ENCODE results near the gene LRRC71.

Gene LRRC71

DNA sequence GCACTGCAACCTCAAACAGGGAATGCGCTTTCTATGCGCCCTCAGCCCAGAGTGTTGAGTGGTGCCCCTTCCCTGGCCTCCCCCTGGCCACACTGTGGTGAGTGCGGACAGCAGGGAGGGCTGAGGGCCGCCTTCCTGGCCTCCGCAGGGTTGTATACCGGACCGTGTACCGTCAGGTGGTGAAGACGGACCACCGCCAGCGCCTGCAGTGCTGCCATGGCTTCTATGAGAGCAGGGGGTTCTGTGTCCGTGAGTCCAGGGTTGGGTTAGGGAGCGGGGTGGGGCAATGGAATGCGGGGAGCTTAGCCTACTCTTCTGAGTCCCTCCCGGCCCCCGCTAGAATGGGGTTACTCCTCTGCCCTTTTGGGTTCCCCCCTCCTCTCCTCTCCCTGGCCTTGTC lies 15.3 kb upstream of the LRRC71 start:
- DNase-seq (ENCODE audit: low read depth in 2 of 2, low spot score in 1 of 2): no peak

DNA sequence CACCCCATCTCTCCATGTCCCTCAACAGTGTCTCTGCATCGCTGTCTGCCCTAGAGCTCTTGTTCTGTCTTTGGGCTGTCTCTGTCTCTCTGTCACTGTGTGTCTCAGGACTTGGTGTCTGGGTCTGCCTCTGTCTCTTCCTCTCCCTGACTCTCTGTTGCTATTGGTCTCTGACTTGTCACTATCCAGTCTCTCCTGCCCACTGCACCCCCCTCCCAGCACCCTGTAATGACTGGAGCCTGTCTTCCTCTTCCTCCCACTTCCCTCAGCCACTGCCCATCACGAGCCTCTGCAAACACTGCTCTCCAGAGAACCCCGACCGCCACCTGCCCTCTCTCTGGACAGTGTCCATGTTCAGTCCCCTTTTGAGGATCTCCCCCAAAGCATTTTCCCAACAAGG lies 14.8 kb upstream of the LRRC71 start:
- no peak for DNase-seq (ENCODE audit: low read depth in 2 of 2, low spot score in 1 of 2)

DNA sequence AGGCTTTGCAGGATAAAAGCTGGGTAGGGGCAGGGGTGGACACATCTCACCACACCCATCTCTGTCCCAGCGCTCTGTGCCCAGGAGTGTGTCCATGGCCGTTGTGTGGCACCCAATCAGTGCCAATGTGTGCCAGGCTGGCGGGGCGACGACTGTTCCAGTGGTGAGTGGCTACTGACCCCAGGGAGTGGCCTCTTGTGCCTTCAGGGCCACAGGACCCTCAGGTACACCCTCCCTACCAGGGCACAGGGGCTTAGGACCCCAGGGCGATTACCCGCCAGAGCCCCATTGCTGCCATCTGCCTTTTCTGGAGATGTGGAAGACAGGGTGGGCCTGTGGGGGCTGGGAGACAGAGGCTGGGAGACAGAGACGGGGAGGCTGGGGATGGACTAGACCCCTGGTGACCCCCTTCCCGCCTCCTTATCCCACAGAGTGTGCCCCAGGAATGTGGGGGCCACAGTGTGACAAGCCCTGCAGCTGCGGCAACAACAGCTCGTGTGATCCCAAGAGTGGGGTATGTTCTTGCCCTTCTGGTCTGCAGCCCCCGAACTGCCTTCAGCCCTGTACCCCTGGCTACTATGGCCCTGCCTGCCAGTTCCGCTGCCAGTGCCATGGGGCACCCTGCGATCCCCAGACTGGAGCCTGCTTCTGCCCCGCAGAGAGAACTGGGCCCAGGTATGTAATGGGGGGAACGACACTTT lies 14.1 kb upstream of the LRRC71 start:
- DNase-seq (ENCODE audit: low read depth in 2 of 2, low spot score in 1 of 2): no peak

DNA sequence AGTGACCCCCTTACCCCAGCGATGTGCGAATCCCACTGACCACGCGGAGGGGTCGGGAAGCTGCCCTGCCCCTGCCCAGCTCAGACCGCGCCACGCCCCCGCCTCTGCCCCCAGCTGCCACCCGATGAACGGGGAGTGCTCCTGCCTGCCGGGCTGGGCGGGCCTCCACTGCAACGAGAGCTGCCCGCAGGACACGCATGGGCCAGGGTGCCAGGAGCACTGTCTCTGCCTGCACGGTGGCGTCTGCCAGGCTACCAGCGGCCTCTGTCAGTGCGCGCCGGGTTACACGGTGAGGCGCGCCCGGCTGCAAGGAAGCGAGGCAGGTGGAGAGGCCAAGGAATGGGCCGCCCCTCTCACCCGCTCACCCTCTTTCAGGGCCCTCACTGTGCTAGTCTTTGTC lies 11.9 kb upstream of the LRRC71 start:
- no peak for DNase-seq (ENCODE audit: low read depth in 2 of 2, low spot score in 1 of 2)

DNA sequence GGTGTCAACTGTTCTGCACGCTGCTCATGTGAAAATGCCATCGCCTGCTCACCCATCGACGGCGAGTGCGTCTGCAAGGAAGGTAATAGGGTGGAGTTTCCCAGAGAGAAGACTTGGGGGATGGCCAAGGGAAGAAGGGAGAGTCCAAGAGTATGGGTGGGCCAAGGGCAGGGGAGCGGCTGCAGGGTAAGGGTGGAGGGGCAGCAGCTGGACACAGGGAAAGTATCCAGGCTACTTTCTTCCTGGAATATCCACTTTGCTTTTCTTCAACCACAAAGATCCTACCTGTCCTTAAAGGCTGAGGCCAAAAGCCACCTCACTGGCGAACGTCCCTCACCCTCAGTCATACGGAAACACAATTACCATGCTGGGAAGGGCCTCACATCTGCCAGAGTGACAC lies 11.5 kb upstream of the LRRC71 start:
- DNase-seq (ENCODE audit: low read depth in 2 of 2, low spot score in 1 of 2): no peak

DNA sequence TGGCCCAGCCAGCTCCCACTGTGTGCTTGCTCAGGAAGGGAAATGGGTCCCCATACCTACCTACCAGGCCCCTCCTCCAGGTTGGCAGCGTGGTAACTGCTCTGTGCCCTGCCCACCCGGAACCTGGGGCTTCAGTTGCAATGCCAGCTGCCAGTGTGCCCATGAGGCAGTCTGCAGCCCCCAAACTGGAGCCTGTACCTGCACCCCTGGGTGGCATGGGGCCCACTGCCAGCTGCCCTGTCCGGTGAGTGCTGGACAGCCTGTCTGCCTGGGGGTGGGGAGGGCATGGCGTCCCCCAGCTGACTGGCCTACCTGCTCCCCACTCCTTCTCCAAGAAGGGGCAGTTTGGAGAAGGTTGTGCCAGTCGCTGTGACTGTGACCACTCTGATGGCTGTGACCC lies 10.8 kb upstream of the LRRC71 start:
- DNase-seq (ENCODE audit: low read depth in 2 of 2, low spot score in 1 of 2): no peak

DNA sequence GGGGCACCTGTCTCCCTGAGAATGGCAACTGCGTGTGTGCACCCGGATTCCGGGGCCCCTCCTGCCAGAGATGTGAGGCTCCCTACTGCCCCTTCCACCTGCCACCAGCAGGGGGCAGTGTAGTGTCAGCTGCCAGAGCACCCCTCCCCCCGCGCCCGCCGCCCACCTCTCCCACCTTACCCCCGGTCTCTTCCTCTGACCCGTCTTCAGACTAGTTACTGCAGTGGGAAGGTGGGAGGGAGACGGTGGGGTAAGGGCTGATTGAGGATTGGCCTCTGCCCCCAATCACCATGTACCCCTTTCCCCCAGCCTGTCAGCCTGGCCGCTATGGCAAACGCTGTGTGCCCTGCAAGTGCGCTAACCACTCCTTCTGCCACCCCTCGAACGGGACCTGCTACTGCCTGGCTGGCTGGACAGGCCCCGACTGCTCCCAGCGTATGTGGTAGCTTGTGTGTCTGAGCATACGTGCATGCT lies 10.1 kb upstream of the LRRC71 start:
- peak in 1 of 2 donors; percentile 31 for DNase-seq (ENCODE audit: low read depth in 2 of 2, low spot score in 1 of 2)

DNA sequence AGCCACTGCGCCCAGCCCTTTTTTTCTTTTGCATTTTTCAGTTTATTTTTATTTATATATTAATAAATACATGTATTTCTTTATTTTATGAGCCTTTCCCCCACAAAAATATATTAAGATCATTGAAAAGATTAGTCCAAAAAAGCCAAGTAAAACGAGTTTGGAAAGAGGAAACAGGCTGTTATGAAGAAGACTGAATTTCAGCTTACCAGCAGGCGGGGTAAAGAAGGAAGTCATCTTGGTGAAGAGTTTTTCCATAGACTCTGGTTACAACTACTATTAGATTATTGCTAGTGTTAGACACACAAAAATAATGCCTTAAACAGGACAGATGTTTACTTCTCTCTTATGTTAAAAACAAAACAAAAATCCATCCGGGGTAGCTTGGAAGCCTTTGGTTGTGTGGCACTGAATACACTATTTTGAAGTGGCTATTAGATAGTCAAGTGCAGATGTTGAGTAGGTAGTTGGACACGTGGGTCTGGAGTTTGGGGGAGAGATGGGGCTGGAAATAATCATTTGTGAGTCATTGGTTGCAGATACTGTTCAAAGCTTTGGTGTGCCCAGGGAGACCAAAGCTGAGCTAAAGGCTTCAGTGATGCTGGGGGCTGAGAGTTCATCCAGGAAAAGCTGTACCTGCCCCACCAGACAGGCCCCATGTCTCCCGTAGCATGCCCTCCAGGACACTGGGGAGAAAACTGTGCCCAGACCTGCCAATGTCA lies 8.7 kb upstream of the LRRC71 start:
- no peak for DNase-seq (ENCODE audit: low read depth in 2 of 2, low spot score in 1 of 2)

DNA sequence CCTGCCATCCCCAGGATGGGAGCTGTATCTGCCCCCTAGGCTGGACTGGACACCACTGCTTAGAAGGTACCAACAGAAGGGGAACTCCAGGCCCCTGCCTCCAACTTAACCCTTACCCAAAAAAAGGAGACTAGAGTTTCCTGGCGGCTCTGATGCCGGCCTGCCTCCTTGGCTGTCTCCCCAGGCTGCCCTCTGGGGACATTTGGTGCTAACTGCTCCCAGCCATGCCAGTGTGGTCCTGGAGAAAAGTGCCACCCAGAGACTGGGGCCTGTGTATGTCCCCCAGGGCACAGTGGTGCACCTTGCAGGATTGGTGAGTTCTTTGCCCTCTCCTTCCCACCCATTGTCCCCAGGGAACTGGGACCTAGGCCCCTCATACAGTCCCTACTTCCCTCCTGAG lies 8.1 kb upstream of the LRRC71 start:
- no peak for DNase-seq (ENCODE audit: low read depth in 2 of 2, low spot score in 1 of 2)

DNA sequence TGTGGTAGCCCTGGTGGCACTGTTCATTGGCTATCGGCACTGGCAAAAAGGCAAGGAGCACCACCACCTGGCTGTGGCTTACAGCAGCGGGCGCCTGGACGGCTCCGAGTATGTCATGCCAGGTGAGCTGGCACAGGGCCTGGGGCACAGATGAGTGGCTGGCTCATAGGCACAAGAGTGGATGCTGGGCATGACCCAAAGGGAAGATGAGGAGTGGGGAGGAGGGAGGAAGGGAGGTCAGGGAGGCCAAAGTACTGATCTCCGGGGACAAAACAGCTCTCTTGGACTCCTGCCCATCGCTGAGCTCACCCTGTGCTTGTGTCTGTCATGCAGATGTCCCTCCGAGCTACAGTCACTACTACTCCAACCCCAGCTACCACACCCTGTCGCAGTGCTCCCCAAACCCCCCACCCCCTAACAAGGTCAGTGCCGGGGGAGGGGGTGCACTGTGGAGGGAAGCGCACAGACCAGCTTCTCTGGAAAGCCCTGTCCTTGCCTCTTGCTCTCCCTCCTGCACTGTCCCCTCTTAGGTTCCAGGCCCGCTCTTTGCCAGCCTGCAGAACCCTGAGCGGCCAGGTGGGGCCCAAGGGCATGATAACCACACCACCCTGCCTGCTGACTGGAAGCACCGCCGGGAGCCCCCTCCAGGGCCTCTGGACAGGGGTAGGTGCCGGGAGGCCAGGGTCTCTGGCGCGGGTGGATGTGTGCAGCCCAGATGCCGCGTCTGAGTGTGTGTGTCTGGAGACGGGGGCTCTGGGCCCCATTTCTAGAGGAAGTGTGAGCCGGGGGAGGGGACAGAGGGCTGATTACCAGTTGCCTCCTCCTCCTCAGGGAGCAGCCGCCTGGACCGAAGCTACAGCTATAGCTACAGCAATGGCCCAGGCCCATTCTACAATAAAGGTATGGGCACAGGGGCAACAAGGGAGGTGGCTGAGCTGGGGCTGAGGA lies 7.3 kb upstream of the LRRC71 start:
- DNase-seq (ENCODE audit: low read depth in 2 of 2, low spot score in 1 of 2): no peak

DNA sequence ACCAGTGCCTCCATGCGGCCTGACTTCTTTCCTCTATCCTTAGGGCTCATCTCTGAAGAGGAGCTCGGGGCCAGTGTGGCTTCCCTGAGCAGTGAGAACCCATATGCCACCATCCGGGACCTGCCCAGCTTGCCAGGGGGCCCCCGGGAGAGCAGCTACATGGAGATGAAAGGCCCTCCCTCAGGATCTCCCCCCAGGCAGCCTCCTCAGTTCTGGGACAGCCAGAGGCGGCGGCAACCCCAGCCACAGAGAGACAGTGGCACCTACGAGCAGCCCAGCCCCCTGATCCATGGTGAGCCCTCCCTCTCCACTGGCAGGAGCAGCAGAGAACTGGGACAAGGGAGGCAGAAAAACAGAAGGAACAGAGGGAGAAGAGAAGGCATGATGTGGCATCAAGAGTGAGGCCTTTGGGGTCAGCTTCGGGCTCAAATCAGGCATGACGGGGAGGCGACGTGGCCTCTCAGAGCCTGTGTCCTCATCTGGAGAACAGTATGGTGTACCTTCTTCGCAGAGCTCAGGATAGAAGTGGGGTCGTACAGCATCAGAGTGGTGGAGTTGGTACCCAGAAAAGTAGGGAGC lies 6.5 kb upstream of the LRRC71 start:
- no peak for DNase-seq (ENCODE audit: low read depth in 2 of 2, low spot score in 1 of 2)

DNA sequence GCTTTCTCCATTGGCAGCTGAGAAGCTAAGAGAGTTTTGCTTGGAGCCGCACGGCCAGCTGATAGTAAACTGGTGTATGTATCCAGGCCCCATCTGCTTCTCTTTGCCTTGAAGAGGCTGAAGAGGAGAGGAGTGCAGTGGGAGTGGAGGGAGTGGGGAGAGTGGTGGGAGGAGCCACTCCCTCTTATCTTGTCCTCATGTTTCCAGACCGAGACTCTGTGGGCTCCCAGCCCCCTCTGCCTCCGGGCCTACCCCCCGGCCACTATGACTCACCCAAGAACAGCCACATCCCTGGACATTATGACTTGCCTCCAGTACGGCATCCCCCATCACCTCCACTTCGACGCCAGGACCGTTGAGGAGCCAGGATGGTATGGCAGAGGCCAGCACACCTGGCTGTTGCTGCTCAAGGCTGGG lies 6.0 kb upstream of the LRRC71 start:
- DNase-seq (ENCODE audit: low read depth in 2 of 2, low spot score in 1 of 2): no peak

DNA sequence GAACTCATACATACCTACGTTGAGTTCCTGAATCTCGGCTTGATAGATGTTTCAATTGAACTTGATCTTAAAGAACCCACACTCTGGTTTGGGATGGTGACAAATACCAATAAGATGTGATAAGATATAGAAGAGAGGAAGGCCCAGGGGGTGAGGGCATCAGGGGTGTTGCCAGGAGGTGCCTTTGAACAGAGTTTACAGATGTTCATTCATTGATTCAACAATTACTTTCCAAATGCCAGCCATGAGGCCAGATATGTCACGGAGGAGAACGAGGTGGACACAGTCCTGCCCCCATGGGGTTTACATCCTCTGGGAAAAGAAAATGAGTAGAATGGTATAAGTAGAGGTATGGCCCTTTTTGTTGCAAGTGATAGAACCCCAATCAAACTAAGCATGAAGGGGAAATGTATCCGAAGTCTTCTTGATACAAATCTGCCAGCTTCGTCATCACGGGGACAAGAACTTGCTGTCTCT lies 659 bp downstream of the LRRC71 start:
- no peak for DNase-seq (ENCODE audit: low read depth in 2 of 2, low spot score in 1 of 2)

DNA sequence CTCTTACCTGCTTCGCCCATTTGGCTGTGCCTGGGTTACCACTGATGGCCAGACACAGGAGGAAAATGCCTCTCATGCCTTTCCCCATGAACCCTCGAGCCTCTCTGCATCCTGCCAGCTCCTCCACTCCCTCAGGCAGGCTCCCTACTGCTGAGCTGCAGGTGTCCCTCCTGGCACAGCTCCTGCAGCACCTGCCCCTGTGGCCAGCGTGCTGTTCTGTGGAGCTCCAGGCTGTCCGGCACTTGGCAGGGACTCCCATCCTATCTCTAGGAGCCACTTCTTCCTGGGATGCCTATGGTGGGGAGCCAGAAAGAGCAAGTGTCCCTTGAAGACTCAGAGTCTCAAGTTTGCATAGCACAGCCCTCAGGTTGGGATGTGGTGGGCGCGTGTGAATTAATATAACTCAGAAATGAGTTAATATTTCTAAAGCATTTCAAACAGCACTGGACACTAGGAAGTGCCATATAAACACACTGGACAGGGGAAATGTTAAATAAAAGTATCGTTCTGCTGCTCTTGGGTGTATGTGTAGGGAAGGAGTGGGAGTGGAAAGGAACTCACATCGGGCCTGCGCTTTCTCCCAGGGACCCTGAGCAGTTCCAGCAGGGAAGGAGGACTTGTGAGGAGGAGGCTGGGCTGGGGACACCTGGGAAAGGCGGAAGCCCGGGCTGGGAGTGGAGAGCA lies 2.7 kb downstream of the LRRC71 start:
- DNase-seq (ENCODE audit: low read depth in 2 of 2, low spot score in 1 of 2): no peak

DNA sequence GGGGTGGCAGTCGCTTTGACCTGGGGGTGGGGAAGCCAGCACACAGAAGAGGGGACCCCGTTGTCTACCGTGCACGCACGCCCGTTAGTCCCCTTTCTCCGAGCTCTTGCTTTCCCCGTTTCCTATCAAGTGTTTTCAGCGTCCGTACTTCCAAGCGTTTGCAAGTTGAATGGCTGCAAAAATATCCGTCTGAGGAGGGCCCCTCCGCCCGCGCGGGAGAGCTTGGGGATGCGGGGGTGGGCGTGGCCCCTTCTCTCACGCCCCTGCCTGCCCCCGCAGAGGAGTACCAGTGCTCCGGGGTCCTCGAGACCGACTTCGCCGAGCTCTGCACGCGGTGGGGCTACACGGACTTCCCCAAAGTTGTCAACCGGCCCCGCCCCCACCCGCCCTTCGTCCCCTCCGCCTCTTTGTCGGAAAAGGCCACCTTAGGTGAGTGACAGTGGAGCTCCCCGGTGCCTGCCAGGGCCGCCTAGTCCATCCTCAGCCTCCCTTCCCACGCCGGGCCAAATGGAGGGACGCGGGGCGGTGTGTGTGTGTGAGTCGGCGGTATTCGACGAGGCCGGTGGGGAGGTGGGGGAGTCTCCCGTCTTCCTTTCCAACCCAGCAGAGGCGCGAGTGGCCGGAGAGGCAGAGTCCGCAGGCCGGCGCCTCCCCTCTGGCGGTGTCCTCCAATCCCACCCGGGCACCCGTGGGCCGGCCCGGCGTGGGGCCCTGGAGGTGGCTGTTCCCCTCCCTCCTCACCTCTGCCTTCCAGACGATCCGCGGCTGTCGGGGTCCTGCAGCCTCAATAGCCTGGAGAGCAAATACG lies 3.4 kb downstream of the LRRC71 start:
- DNase-seq (ENCODE audit: low read depth in 2 of 2, low spot score in 1 of 2): no peak

DNA sequence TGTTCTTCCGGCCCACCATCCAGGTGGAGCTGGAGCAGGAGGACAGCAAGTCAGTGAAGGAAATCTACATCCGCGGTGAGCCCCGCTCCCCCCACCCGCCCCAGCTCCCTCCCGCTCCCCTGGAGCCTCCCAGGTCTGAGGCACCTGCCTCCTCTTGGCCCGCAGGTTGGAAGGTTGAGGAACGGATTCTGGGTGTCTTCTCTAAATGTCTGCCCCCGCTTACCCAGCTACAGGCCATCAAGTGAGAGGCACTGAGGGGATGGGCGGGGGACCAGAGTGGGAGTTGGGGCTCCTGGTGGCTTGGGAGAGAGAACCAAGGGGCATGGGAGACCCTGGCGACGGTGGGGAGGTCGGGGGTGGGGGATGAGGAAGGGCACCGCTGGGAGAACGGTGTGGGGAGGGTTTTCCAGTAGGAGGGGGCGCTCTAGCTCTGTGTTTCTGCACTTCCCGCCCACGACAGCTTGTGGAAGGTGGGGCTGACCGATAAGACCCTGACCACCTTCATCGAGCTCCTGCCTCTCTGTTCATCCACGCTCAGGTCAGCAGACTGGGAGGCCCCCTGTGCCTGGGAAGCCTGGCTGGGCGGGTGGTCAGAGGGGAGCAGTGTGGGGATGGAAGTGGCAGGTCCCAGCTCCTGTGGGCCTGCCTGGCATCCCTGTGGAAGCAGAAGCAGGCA lies 4.2 kb downstream of the LRRC71 start:
- DNase-seq (ENCODE audit: low read depth in 2 of 2, low spot score in 1 of 2): no peak

DNA sequence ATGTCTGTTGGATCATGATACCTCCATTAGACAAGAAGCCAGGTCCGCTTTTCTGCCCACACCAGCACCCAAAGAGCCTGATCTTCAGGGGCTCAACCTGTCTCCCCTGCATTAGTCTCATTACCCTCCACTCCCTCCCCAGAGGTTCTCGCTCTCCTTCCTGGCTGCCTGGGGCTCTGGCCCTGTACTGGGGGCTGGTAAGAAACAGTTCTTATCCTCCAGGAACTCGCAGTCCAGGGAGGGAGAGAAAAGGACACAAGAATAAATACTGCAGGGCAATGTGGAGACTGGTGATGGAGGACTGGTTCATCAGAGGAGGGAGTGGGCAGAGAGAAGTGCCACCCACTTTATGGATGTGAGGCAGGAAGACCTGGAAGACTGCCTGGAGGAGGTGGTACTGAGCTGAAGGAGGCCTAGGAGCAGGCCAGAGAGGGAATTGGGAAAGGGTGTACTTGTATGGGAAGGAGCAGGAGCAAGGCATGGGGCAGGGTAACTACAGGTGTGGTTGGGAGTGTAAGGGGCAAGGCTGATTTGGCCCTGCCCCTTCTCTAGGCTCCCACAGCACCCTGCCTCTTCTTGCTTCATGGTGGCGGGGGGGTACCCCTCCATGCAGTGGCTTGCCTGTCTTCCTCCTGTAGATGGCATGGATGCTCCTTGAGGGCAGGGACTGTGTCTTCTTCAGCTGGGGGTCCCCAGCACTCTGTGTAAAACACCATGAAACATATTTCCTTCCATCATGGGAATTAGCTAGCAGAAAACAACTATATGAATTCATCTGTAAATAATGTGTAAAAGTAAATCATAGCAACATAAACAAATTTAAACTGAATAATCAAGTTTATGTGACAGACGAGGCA lies 5.0 kb downstream of the LRRC71 start:
- DNase-seq (ENCODE audit: low read depth in 2 of 2, low spot score in 1 of 2): no peak

DNA sequence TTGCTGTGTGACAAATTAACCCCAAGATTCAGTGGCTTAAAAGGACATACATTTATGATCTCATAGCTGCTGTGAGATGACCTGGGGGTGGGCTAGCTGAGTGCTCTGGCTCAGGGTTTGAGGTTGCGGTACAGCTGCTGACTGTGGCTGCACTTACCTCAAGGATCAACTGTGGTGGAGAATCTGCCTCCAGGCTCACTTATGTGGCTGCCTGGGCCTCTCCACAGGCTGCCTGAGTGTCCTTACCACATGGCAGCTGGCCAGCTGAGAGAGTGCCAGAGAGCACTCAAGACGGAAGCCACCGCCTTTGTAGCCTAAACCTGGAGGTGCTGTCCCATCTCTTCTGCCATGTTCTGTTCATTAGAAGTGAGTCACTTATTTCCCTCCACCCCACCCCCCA lies 5.7 kb downstream of the LRRC71 start:
- DNase-seq (ENCODE audit: low read depth in 2 of 2, low spot score in 1 of 2): no peak

All from stimulated activated CD8-positive, alpha-beta memory T cell treated with anti-CD3 and anti-CD28 coated beads, Interleukin-4, amount 100 ng/mL, for 1 hour (primary cell).